Stomach (tissue), 4 donors: Measurements from ENCODE around the gene ACAP2.

Experiments
- CTCF ChIP-seq, 7 experiments: fragments of 450-650 bp in 4 of 7; fragments of 200-600 bp in 3 of 7; sonication (generic) in 3 of 7; IDR thresholded peaks; one replicate each; pipeline ENCODE4 v1.5.1; 2016 to 2019; ENCODE audit warnings: antibody characterized with exemption in 7 of 7, control low read depth in 2 of 7, mild to moderate bottlenecking in 1 of 7
- POLR2A ChIP-seq, 4 donors: fragments of 450-650 bp; IDR thresholded peaks; one replicate each; pipeline ENCODE4 v1.6.1; 2016; ENCODE audit warnings: antibody characterized with exemption in 4 of 4, control low read depth in 2 of 4, mild to moderate bottlenecking in 1 of 4, moderate library complexity in 1 of 4
- POLR2AphosphoS5 ChIP-seq, 3 donors: sonication (generic); formaldehyde crosslinking; IDR thresholded peaks; one replicate each; pipeline ENCODE4 v1.6.1; 2016; ENCODE audit warnings: antibody characterized with exemption in 3 of 3

GRCh38 chr3:195441992-195442572 is 738 bp downstream of the ACAP2 start:
- TF ChIP-seq POLR2A (IDR thresholded peaks at IDR 0.05) = no peak
- no peak for TF ChIP-seq CTCF (IDR thresholded peaks at IDR 0.05)
- no peak for TF ChIP-seq POLR2AphosphoS5 (IDR thresholded peaks at IDR 0.05)
